Activated CD8-positive, alpha-beta T cell treated with anti-CD3 and anti-CD28 coated beads, Interleukin-2, amount 10 ng/mL, durations not matched to agents 7 days and 5 days (primary cell): ENCODE data around the gene ATXN1. TPM values are rescaled to one million over a fixed set of nuclear protein-coding genes. Genes with fewer than 3 reads are reported as not detected.

Experiments used
- ATAC-seq: fragments of 150-1000 bp; cut with Tn5 transposase; one replicate; pipeline ENCODE4 v1.10.0; 2021; ENCODE audit warnings: moderate library complexity
- CTCF ChIA-PET: fragments of 350-600 bp; sonication (Branson Sonifier 250); formaldehyde crosslinking; loops from one replicate; lab custom pipeline; 2021; ENCODE audit warnings: antibody characterized with exemption; lab: Charles Lee
- POLR2A ChIA-PET: fragments of 350-600 bp; sonication (Branson Sonifier 250); formaldehyde crosslinking; loops from one replicate; lab custom pipeline; 2021; ENCODE audit warnings: antibody characterized with exemption; lab: Charles Lee
- DNase-seq: peaks from one replicate; pipeline ENCODE4 v3.0.0-alpha.2; 2020
- H3K27ac Mint-ChIP-seq: one replicate; pipeline ENCODE4 v1.8.0; 2021; ENCODE audit warnings: mild to moderate bottlenecking, mixed read lengths
- H3K27me3 Mint-ChIP-seq: one replicate; pipeline ENCODE4 v1.8.0; 2021; ENCODE audit warnings: low read depth, mixed read lengths
- H3K36me3 Mint-ChIP-seq: one replicate; pipeline ENCODE4 v1.8.0; 2021; ENCODE audit warnings: low read depth, mixed read lengths
- H3K4me1 Mint-ChIP-seq: one replicate; pipeline ENCODE4 v1.8.0; 2021; ENCODE audit warnings: low read depth, mixed read lengths
- H3K4me3 Mint-ChIP-seq: one replicate; pipeline ENCODE4 v1.8.0; 2021; ENCODE audit warnings: mild to moderate bottlenecking, mixed read lengths
- H3K9me3 Mint-ChIP-seq: one replicate; pipeline ENCODE4 v1.8.0; 2022; ENCODE audit warnings: mixed read lengths; ENCODE audit not compliant: insufficient read depth
- total RNA-seq, 2 experiments: library from RNA; stranded (reverse); gene quantifications; one replicate each; pipeline ENCODE4 v1.2.3, GENCODE V29; 2021

ATXN1 gene
- total RNA-seq, 2 experiments from 2014 or later: 36.7 to 42.9 TPM

- DNase-seq (no peak), ATAC-seq (no peak)
- H3K27me3 Mint-ChIP-seq: no peaks in the 10 kb centered on the region
- H3K9me3 Mint-ChIP-seq: no peaks in the 10 kb centered on the region
- no peak overlapping the region for H3K27ac Mint-ChIP-seq
- peaks cover 16% of the 10 kb centered on the region for H3K36me3 Mint-ChIP-seq
- H3K4me3 Mint-ChIP-seq: no peak overlapping the region
- H3K4me1 Mint-ChIP-seq: peaks cover 19% of the 10 kb centered on the region
- CTCF ChIA-PET: no interaction called here
- POLR2A ChIA-PET: no interaction called here
These were observed 334.1 kb downstream of the ATXN1 start for GRCh38 chr6:16427124-16427523.

GRCh38 chr6:16425881-16426615 is 335.2 kb downstream of the ATXN1 start:
- H3K27me3 Mint-ChIP-seq: no peaks in the 10 kb centered on the region
- ChIA-PET POLR2A (interaction anchor here (1.2 kb wide), 1 partner anchor 10 kb away, joined by 3 read pairs; no protein-coding TSS in a partner anchor), CTCF (no interaction called here)
- ATAC-seq: no peak
- H3K9me3 Mint-ChIP-seq: no peaks in the 10 kb centered on the region
- no peak overlapping the region for H3K27ac Mint-ChIP-seq
- DNase-seq: no peak
- H3K4me3 Mint-ChIP-seq: no peak overlapping the region
- H3K36me3 Mint-ChIP-seq: peaks cover 13% of the 10 kb centered on the region
- peaks cover 24% of the 10 kb centered on the region for H3K4me1 Mint-ChIP-seq

GRCh38 chr6:16421462-16421960 is 339.7 kb downstream of the ATXN1 start:
- H3K4me1 Mint-ChIP-seq: peaks cover 46% of the 10 kb centered on the region
- ChIA-PET CTCF (interaction anchor here (0.7 to 3.8 kb wide), 11 partner anchors 10 to 341 kb away, joined by 3 to 33 read pairs (median 6); partner anchors contain the start of gene ATXN1), POLR2A (interaction anchor here (0.7 to 2.1 kb wide), 8 partner anchors 15 to 342 kb away, joined by 3 to 13 read pairs (median 4); partner anchors contain the start of gene ATXN1)
- peak overlapping the region; percentile 60 for H3K4me3 Mint-ChIP-seq
- ATAC-seq: peak; percentile 5
- no peak for DNase-seq
- H3K9me3 Mint-ChIP-seq: no peaks in the 10 kb centered on the region
- H3K27ac Mint-ChIP-seq: peak overlapping the region; percentile 95
- peaks cover 12% of the 10 kb centered on the region for H3K36me3 Mint-ChIP-seq
- H3K27me3 Mint-ChIP-seq: no peaks in the 10 kb centered on the region

- Mint-ChIP-seq H3K27ac (peak overlapping the region; percentile 95), H3K36me3 (peaks cover 12% of the 10 kb centered on the region), H3K4me3 (peak overlapping the region; percentile 60), H3K9me3 (no peaks in the 10 kb centered on the region), H3K4me1 (peaks cover 46% of the 10 kb centered on the region), H3K27me3 (no peaks in the 10 kb centered on the region)
- ChIA-PET POLR2A (interaction anchor here (0.7 to 2.1 kb wide), 10 partner anchors 16 to 343 kb away, joined by 3 to 13 read pairs (median 4); partner anchors contain the start of gene ATXN1), CTCF (interaction anchor here (0.7 to 3.8 kb wide), 15 partner anchors 10 to 350 kb away, joined by 3 to 33 read pairs (median 5); partner anchors contain the start of gene ATXN1)
- ATAC-seq (peak; percentile 90), DNase-seq (peak; percentile 46)
These were observed 340.4 kb downstream of the ATXN1 start for GRCh38 chr6:16420715-16421461.

GRCh38 chr6:16420337-16420714 is 340.9 kb downstream of the ATXN1 start:
- no peaks in the 10 kb centered on the region for H3K9me3 Mint-ChIP-seq
- CTCF ChIA-PET: interaction anchor here (0.9 to 3.8 kb wide), 13 partner anchors 9 to 351 kb away, joined by 3 to 33 read pairs (median 6); partner anchors contain the start of gene ATXN1
- peak overlapping the region; percentile 95 for H3K27ac Mint-ChIP-seq
- H3K27me3 Mint-ChIP-seq: no peaks in the 10 kb centered on the region
- POLR2A ChIA-PET: interaction anchor here (0.7 to 2.1 kb wide), 8 partner anchors 16 to 109 kb away, joined by 3 to 13 read pairs (median 5); no protein-coding TSS in a partner anchor
- peak overlapping the region; percentile 60 for H3K4me3 Mint-ChIP-seq
- ATAC-seq (no peak), DNase-seq (no peak)
- H3K36me3 Mint-ChIP-seq: peaks cover 15% of the 10 kb centered on the region
- H3K4me1 Mint-ChIP-seq: peaks cover 46% of the 10 kb centered on the region

- Mint-ChIP-seq H3K27ac (peak overlapping the region; percentile 95), H3K9me3 (no peaks in the 10 kb centered on the region), H3K4me1 (peaks cover 46% of the 10 kb centered on the region), H3K4me3 (no peak overlapping the region), H3K27me3 (no peaks in the 10 kb centered on the region), H3K36me3 (peaks cover 15% of the 10 kb centered on the region)
- ChIA-PET CTCF (interaction anchor here (0.9 to 3.8 kb wide), 13 partner anchors 9 to 351 kb away, joined by 3 to 33 read pairs (median 6); partner anchors contain the start of gene ATXN1), POLR2A (interaction anchor here (0.7 to 2.1 kb wide), 7 partner anchors 17 to 108 kb away, joined by 3 to 13 read pairs (median 5); no protein-coding TSS in a partner anchor)
- ATAC-seq (no peak), DNase-seq (no peak)
These were observed 341.5 kb downstream of the ATXN1 start for GRCh38 chr6:16419636-16420336.

GRCh38 chr6:16418151-16418550 is 343.1 kb downstream of the ATXN1 start:
- H3K9me3 Mint-ChIP-seq: no peaks in the 10 kb centered on the region
- no peaks in the 10 kb centered on the region for H3K27me3 Mint-ChIP-seq
- H3K27ac Mint-ChIP-seq: no peak overlapping the region
- ChIA-PET POLR2A (no interaction called here), CTCF (interaction anchor here (3.8 kb wide), 1 partner anchor 7 kb away, joined by 33 read pairs; no protein-coding TSS in a partner anchor)
- H3K4me1 Mint-ChIP-seq: peaks cover 57% of the 10 kb centered on the region
- no peak for DNase-seq
- peaks cover 13% of the 10 kb centered on the region for H3K36me3 Mint-ChIP-seq
- H3K4me3 Mint-ChIP-seq: no peak overlapping the region
- no peak for ATAC-seq

- DNase-seq (no peak), ATAC-seq (no peak)
- H3K36me3 Mint-ChIP-seq: peaks cover 9% of the 10 kb centered on the region
- H3K4me3 Mint-ChIP-seq: no peak overlapping the region
- H3K27ac Mint-ChIP-seq: no peak overlapping the region
- H3K27me3 Mint-ChIP-seq: no peaks in the 10 kb centered on the region
- no peaks in the 10 kb centered on the region for H3K9me3 Mint-ChIP-seq
- ChIA-PET CTCF (interaction anchor here (1.1 kb wide), 1 partner anchor 68 kb away, joined by 3 read pairs; no protein-coding TSS in a partner anchor), POLR2A (no interaction called here)
- peaks cover 38% of the 10 kb centered on the region for H3K4me1 Mint-ChIP-seq
These were observed 345.6 kb downstream of the ATXN1 start for GRCh38 chr6:16415677-16416076.

- H3K4me3 Mint-ChIP-seq: peak overlapping the region; percentile 67
- H3K36me3 Mint-ChIP-seq: peaks cover 10% of the 10 kb centered on the region
- peak overlapping the region; percentile 77 for H3K27ac Mint-ChIP-seq
- DNase-seq: no peak
- CTCF ChIA-PET: interaction anchor here (1.1 to 2.2 kb wide), 10 partner anchors 11 to 357 kb away, joined by 3 to 8 read pairs (median 4); no protein-coding TSS in a partner anchor
- H3K9me3 Mint-ChIP-seq: no peaks in the 10 kb centered on the region
- POLR2A ChIA-PET: no interaction called here
- ATAC-seq: no peak
- no peaks in the 10 kb centered on the region for H3K27me3 Mint-ChIP-seq
- peaks cover 32% of the 10 kb centered on the region for H3K4me1 Mint-ChIP-seq
These were observed 347.1 kb downstream of the ATXN1 start for GRCh38 chr6:16414205-16414604.

- Mint-ChIP-seq H3K4me1 (peaks cover 29% of the 10 kb centered on the region), H3K27ac (peak overlapping the region; percentile 77), H3K36me3 (peaks cover 7% of the 10 kb centered on the region), H3K4me3 (peak overlapping the region; percentile 67), H3K27me3 (no peaks in the 10 kb centered on the region), H3K9me3 (no peaks in the 10 kb centered on the region)
- ChIA-PET CTCF (interaction anchor here (1.1 to 5.2 kb wide), 11 partner anchors 6 to 358 kb away, joined by 3 to 33 read pairs (median 6); no protein-coding TSS in a partner anchor), POLR2A (no interaction called here)
- DNase-seq (no peak), ATAC-seq (no peak)
These were observed 347.9 kb downstream of the ATXN1 start for GRCh38 chr6:16413399-16413798.
